Glomerular visceral epithelial cell (primary cell): Measurements from ENCODE around the gene GRIP2.

Source experiments
- DNase-seq: peaks from one replicate; pipeline ENCODE4 v3.0.0-alpha.2; 2016; ENCODE audit errors: extremely low spot score

The GRIP2 gene

DNA sequence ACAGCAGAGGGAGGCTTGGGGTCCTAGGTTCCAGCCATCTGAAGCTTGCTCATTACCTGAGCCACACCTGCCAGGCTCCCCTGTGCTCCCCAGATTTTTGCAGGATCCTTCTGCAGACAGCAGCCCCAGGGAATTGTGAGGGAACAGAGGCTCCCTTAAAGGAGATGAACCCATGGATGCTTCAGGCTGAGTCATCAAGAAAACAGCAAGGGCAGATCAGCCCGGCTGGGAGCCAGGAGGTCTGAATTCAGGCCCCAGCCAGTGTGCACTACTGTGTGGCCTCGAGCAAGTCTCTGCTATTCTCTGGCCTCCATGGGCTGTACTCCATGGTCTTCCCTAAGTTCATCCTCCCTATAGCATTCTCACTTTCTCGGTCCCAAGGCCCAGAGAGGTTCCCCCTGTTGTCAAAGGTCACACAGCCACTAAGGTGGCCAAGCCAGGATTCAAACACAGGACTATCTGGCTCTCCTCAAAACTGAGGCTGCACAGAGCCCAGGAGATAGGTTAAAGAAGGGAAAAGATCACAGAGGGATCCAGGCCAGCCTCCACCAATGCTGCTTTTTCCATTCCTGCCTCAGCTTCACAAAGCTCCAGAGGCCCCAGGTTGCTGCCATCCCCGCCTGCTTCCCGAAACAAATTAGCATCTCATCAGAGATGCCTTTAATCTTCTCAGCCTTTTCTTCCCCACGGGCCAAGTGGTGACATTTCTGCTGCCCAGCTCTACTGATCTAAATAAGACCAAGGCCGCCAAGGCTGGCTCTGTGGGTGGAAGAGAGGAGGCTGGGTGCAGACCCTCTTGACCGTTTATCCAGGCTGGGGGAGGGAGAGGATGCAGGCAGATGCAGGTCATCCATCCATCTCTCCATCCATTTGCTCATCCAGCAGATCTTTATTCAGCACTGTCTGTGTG lies 21.2 kb upstream of the GRIP2 start:
- DNase-seq = no peak

DNA sequence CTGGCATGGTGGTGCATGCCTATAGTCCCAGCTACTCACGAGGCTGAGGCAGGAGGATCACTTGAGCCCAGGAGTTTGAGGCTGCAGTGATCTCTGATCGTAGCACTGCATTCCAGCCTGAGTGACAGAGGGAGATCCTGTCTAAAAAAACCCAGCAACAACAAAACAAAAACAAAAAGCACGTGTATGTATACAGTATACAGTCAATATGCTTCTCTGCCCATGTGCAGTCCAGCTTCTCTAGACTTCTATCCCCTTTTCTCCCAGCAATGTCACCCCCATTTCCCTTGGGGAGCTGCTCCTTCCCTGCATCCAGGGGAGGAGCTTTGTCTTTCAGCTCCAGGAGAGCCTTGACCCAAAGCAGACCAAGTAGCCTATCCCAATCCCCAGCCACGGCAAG lies 20.0 kb upstream of the GRIP2 start:
- DNase-seq = no peak

DNA sequence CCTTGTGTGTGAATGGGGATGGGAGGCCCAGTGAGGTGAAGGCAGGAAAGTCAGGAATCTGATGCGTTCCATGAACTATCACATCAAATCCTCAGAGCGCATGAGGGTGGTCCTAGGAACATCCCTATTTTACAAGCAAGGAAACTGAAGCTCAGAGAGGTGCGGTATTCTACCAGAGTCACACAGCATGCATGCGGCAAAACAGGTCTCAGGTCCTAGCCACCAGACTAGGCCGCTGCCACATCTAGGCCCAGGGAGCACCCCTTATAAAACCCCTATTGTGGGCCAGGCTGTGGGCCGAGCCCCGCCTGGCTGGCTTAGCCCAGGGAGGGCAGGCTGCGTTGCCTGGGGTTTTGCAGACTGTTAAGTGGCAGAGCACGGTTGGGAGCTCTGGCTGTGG lies 17.9 kb upstream of the GRIP2 start:
- DNase-seq = no peak

GRCh38 chr3:14555835-14556234 lies 15.7 kb upstream of the GRIP2 start:
- no peak for DNase-seq

- no peak for DNase-seq
These were observed 14.6 kb upstream of the GRIP2 start for GRCh38 chr3:14554715-14555114.

DNA sequence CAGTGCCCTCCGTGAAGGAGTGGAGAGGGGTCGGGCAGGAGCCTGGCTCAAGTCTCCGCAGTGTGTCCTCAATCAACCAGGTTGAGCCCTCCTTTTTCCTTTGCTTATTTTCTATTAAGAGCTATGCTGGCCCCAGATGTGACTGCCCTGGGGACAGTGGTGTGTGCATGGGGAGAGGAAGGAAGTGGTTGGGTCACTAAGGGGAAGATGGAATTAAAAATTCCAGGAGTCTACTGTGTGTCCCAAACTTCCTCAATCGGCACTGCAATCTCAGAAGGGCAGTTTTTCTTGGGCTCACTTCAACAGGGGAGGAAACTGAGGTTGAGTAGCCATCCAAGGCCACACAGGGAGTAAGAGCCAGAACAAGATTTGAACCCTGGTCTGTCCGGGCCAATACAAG lies 13.7 kb upstream of the GRIP2 start:
- no peak for DNase-seq

GRCh38 chr3:14552717-14553116 lies 12.6 kb upstream of the GRIP2 start:
- no peak for DNase-seq

DNA sequence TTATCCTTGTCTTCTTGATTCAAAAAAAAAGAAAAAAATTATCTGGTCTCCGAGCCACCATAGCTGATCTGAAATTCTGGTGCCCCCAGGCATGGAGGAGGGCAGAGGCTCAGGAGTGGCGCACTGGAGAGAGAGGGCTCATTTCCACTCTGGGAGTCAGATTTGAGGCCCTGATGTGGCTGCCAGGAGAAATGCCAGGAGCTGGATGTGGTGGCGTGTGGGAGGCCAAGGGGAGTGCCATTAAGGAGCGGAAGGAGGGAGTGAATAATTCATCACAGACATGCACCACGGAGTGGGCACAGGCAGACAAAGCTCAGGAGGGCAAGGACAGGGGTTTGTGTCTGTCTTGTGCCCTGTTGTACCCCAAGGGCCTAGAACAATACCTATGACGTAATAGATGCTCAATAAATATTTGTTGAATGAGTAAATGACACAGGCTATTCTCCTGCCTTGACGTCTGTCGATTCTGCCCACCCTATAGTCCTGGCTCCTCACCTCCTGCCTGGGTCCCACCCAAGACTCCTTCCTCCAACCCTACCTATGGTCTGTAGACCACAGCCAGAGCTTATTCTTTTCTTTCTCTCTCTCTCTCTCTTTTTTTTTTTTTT lies 12.0 kb upstream of the GRIP2 start:
- no peak for DNase-seq

DNA sequence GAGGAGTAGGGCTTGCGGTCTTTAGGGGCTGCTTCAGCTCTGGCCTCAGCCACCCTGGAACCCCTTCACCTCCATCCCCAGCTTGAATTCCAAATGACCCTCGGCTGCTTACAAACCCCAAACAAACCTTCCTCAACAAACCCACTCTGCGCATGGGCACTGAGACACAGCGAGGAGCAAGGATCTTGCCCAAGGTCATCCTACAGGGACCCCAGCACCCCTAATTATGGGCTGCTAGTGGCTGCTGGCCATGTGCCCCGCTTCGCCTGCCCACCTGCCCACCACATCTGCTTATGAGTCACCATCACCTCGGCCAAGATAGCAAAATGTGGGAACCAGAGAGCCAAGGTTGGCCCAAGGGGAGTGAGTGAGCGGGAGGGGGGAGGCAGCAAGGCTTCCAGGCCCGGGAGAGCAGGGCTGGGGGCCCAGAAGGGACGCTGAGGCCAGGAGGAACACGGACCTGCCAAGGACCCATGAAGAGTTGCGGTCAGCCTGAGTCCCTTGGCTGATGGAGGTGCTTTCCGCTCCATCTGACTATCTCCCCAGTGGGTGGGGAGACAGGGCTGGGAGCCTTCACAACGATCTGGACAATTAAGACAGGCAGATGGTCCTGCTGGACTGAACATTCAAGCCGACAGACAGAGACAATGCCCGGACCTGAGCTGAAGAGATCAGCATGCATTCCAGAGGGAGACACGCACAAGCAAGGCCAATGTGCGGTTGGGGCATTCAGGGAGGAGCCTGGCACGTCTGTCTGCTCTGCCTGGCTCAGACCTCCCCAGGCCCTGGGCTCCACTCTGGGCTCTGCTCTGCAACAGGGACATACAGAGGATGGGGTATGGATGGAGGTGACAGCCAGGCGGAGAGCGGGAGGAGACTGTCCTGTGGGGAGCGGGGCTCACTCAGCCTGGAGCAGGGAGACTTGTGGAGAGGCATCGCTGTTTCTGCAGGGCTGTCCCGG lies 10.8 kb upstream of the GRIP2 start:
- DNase-seq = no peak

DNA sequence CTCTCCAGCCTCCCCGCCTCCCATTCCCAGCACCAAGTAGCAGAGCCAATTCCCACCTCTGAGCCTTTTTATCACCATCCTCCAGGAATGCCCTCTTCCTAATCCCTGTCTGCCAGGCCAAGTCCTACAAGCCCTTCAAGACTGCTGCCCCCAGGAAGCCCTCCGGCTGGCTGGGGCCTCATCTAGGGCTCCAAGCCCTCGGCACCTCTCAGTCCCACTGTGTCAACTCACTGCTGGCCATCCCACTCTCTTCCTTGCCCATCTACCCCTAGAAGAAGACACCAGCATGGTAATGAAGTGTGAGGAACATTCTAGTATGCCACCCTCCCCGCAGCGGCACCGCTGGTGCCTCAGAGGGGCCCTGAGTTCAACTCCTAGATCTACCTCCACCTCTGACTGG lies 10.0 kb upstream of the GRIP2 start:
- DNase-seq = no peak

- DNase-seq = no peak
These were observed 9.2 kb upstream of the GRIP2 start for GRCh38 chr3:14549256-14549919.

- peak; percentile 48 for DNase-seq
These were observed 8.2 kb upstream of the GRIP2 start for GRCh38 chr3:14548321-14548729.

DNA sequence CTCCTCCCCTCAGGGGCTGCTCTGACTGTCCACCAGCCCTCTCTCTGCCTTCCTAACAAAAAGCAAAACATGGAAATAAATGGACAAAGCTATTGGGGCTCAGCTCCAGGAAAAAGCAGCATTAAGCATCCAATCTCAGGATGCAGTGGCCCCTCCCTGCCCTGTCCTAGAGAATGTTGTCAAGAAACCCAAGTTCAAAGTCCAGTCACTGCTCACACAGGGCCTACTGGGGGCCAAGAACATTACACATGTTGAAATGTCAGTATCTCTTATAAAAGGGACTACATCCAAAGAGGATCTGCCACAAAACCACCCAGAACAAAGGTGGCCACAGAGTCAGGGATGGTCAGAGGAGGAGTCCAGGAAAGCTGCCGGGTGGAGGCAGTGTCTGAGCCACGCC lies 7.6 kb upstream of the GRIP2 start:
- DNase-seq = no peak

GRCh38 chr3:14546041-14546440 lies 5.9 kb upstream of the GRIP2 start:
- no peak for DNase-seq

- no peak for DNase-seq
These were observed 5.1 kb upstream of the GRIP2 start for GRCh38 chr3:14545251-14545635.

DNA sequence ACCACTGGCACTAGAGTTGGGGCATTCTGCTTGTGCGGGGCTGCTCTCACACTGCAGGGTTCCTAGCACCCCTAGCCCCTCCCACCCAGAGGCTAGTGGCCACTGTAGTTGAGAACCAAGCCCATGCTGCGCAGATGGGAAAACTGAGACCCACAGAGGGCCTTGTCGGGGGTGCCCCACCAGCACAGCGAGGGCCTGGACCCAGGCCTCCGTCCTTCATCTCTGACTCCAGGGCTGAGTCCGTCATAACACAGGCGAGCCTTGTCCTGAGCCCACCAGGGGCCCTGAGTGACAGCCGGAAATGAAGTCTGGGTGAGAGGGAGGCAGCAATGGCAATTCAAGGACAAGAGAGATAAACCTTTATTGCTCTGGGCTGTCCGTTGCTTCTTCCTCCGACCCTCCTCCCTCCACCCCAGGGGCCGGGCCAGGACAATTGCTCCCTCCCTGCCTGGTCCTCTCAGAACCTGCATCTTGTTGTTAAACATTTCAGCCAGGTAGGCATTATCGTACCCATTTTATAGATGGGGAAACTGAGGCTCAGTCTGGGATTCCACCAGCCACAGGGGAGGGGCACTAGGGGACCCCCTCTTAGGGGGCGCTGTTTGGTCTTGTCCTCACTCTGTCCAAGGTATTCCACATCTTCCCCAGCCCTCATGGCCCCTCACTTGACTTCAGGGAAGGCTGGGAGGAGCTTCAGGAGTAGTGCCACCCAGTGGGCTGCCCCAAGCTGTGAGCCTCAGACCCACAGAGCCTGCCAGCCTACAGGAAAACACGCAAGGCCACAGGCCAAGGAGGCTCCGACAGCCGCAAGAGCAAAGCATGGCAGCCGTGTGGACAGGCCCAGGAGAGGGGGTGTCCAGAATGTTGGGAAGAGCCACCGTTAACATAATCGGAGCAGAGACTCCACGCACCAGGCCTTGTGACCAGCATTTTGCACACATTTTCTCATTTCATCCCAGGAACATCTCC lies 4.4 kb upstream of the GRIP2 start:
- DNase-seq = no peak

- no peak for DNase-seq
These were observed 3.3 kb upstream of the GRIP2 start for GRCh38 chr3:14543446-14543845.

DNA sequence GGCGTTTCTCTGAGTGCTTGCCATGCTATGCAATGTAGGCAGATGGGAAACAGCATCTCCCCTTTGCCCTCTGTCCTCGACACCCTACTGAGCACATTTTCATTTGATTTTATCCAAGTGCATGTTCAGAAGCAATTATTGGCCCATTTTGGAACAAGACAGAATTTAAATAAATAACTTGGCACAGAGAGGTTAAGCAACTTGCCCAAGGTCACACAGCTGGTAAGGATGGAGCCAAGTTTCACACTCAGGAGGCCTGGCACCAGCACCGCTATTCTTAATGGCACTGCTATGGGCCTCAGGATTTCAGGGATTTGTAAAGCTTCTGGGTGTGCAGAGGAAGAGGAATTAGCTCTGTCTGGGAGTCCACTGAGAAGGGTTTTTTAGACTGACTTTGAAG lies 2.5 kb upstream of the GRIP2 start:
- no peak for DNase-seq

GRCh38 chr3:14541646-14542045 lies 1.5 kb upstream of the GRIP2 start:
- no peak for DNase-seq

GRCh38 chr3:14540821-14541385 lies 761 bp upstream of the GRIP2 start:
- DNase-seq = no peak
